ENCODE results near the gene PWP2.
"Not testable (repeated sequence)": the region's sequence is repeated elsewhere in the genome, so short reads cannot be mapped to it uniquely, and the experiment has no call there.

DNA sequence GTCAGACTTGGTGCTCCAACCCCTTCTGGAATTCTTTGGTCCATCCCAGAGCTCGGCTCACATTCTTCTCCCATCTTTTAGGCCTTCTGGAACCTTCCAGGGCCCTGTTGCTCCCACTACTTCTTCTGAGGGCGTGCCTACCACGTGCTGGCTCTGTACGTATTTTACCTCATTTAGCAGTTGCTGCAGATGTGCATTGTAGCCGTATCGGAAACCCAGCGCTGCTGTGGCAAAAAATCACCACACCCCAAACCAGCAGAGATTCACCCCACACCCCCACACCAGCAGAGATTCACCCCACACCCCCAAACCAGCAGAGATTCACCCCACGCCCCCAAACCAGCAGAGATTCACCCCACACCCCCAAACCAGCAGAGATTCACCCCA lies 48.8 kb downstream of the PWP2 start:
- TF ChIP-seq YY1 (IDR thresholded peaks at IDR 0.05; ENCODE audit: insufficient read depth, insufficient read length); SUZ12 (IDR thresholded peaks at IDR 0.05; ENCODE audit: extremely low read depth, insufficient read depth, insufficient read length): not testable (repeated sequence)

Data from NT2/D1 (cell line).